Measurements from ENCODE around the gene AQR.
"Not testable (repeated sequence)": the region's sequence is repeated elsewhere in the genome, so short reads cannot be mapped to it uniquely, and the experiment has no call there.

Gene AQR

GRCh38 chr15:34951993-34952392 lies 17.5 kb downstream of the AQR start:
- DNase-seq: no peak

- DNase-seq: peak; percentile 58
These were observed 24.6 kb downstream of the AQR start for GRCh38 chr15:34944936-34945335.

- peak; percentile 24 for DNase-seq
These were observed 25.8 kb downstream of the AQR start for GRCh38 chr15:34943711-34944110.

GRCh38 chr15:34943264-34943663 lies 26.3 kb downstream of the AQR start:
- DNase-seq: not testable (repeated sequence)

- DNase-seq: peak; percentile 45
These were observed 27.2 kb downstream of the AQR start for GRCh38 chr15:34942363-34942762.

GRCh38 chr15:34941831-34942230 lies 27.7 kb downstream of the AQR start:
- DNase-seq: no peak

- no peak for DNase-seq
These were observed 28.3 kb downstream of the AQR start for GRCh38 chr15:34941185-34941698.

- no peak for DNase-seq
These were observed 36.0 kb downstream of the AQR start for GRCh38 chr15:34933432-34933975.

GRCh38 chr15:34928349-34928748 lies 41.2 kb downstream of the AQR start:
- not testable (repeated sequence) for DNase-seq

- no peak for DNase-seq
These were observed 41.8 kb downstream of the AQR start for GRCh38 chr15:34927726-34928125.

GRCh38 chr15:34914317-34914716 lies 55.2 kb downstream of the AQR start:
- DNase-seq: no peak

GRCh38 chr15:34905047-34905446 lies 64.5 kb downstream of the AQR start:
- no peak for DNase-seq

GRCh38 chr15:34904527-34904926 lies 65.0 kb downstream of the AQR start:
- no peak for DNase-seq

GRCh38 chr15:34900748-34901147 lies 68.8 kb downstream of the AQR start:
- no peak for DNase-seq

GRCh38 chr15:34896183-34896582 lies 73.4 kb downstream of the AQR start:
- DNase-seq: no peak

- no peak for DNase-seq
These were observed 75.6 kb downstream of the AQR start for GRCh38 chr15:34893967-34894366.

- DNase-seq: no peak
These were observed 76.5 kb downstream of the AQR start for GRCh38 chr15:34892963-34893591.

- peak; percentile 4 for DNase-seq
These were observed 79.1 kb downstream of the AQR start for GRCh38 chr15:34890424-34890823.

GRCh38 chr15:34889476-34889875 lies 80.1 kb downstream of the AQR start:
- DNase-seq: peak; percentile 43

- DNase-seq: peak; percentile 9
These were observed 83.4 kb downstream of the AQR start for GRCh38 chr15:34886134-34886533.

- DNase-seq: peak; percentile 18
These were observed 85.9 kb downstream of the AQR start for GRCh38 chr15:34883633-34884032.

GRCh38 chr15:34883042-34883441 lies 86.5 kb downstream of the AQR start:
- DNase-seq: no peak

- no peak for DNase-seq
These were observed 90.4 kb downstream of the AQR start for GRCh38 chr15:34879107-34879506.

- no peak for DNase-seq
These were observed 92.9 kb downstream of the AQR start for GRCh38 chr15:34876640-34877039.

GRCh38 chr15:34869110-34869509 lies 100.4 kb downstream of the AQR start:
- no peak for DNase-seq

Measured in fibroblast of skin of right biceps (primary cell).